ENCODE data around the gene BPIFB6. TPM values are rescaled to one million over a fixed set of nuclear protein-coding genes. Genes with fewer than 3 reads are reported as not detected.
A peak's percentile ranks its signal among the peaks of the same experiment; 100 is the strongest.

The BPIFB6 gene
- polyA plus RNA-seq, 3 donors, result not detected

DNA sequence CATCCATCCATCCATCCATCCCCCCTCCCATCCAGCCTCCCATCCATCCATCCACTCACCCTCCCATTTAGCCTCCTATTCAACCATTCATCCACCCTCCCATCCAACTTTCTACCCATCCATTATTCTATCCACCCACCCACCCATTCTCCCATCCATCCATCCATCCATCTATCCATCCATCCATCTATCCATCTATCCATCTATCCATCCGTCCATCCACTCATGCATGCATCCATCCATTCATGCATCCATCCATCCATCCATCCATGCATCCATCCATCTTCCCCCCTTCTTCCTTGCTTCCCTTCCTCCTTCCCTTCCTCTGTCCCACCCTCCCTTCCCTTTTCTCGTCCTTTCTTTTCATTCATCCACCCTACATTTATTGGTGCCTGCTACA lies 43.2 kb downstream of the BPIFB6 start:
- Mint-ChIP-seq H3K27ac (no peak overlapping the region), H3K4me3 (no peak overlapping the region), H3K9me3 (no peaks in the 10 kb centered on the region), H3K27me3 (ENCODE audit: low read depth in 3 of 3) (peaks cover 0 to 4% (median 1%) of the 10 kb centered on the region in 3 donors), H3K4me1 (no peaks in the 10 kb centered on the region), H3K36me3 (no peaks in the 10 kb centered on the region)
- H3K9ac ChIP-seq (ENCODE audit: insufficient read depth, low read length, poor library complexity, severe bottlenecking), result no peak overlapping the region
- H4K20me1 ChIP-seq (ENCODE audit: insufficient read depth, low read length), result no peaks in the 10 kb centered on the region
- WGBS (ENCODE audit: insufficient coverage), result 76% methylated on average over 1 of the region's 2 CpGs
- no peaks in the 10 kb centered on the region for H3K79me2 ChIP-seq (ENCODE audit: insufficient read depth, low read length)
- no peak for DNase-seq
- H3K27ac ChIP-seq (ENCODE audit: low read depth in 1 of 2, low read length in 2 of 2), result no peak overlapping the region
- H3K36me3 ChIP-seq (replicated peaks in 1 of 2; ENCODE audit: control insufficient read depth in 1 of 2, insufficient read depth in 2 of 2, low read length in 2 of 2), result no peaks in the 10 kb centered on the region
- intact Hi-C loops (cut with micrococcal nuclease), result no loop called here
- no peaks in the 10 kb centered on the region for H3K27me3 ChIP-seq (ENCODE audit: control insufficient read depth in 2 of 2, insufficient read depth in 2 of 2, low read length in 2 of 2)
- no peak overlapping the region for H3K4me3 ChIP-seq (replicated peaks in 1 of 3; ENCODE audit: low read depth in 2 of 3, low read length in 3 of 3)
- TF ChIP-seq, protein P1, sequence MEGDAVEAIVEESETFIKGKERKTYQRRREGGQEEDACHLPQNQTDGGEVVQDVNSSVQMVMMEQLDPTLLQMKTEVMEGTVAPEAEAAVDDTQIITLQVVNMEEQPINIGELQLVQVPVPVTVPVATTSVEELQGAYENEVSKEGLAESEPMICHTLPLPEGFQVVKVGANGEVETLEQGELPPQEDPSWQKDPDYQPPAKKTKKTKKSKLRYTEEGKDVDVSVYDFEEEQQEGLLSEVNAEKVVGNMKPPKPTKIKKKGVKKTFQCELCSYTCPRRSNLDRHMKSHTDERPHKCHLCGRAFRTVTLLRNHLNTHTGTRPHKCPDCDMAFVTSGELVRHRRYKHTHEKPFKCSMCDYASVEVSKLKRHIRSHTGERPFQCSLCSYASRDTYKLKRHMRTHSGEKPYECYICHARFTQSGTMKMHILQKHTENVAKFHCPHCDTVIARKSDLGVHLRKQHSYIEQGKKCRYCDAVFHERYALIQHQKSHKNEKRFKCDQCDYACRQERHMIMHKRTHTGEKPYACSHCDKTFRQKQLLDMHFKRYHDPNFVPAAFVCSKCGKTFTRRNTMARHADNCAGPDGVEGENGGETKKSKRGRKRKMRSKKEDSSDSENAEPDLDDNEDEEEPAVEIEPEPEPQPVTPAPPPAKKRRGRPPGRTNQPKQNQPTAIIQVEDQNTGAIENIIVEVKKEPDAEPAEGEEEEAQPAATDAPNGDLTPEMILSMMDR (IDR thresholded peaks at IDR 0.05), result no peak
- no peak overlapping the region for H3K4me2 ChIP-seq (replicated peaks; ENCODE audit: extremely low read depth, low read length, poor library complexity, severe bottlenecking)
- no peaks in the 10 kb centered on the region for H3K4me1 ChIP-seq (ENCODE audit: control insufficient read depth in 1 of 2, insufficient read depth in 2 of 2, low read length in 2 of 2)
- no peaks in the 10 kb centered on the region for H3K9me3 ChIP-seq (replicated peaks in 1 of 2; ENCODE audit: control insufficient read depth in 1 of 2, insufficient read depth in 1 of 2, low read length in 2 of 2)
- H2AFZ ChIP-seq (ENCODE audit: insufficient read depth, low read depth, low read length, poor library complexity, severe bottlenecking), result no peak overlapping the region

DNA sequence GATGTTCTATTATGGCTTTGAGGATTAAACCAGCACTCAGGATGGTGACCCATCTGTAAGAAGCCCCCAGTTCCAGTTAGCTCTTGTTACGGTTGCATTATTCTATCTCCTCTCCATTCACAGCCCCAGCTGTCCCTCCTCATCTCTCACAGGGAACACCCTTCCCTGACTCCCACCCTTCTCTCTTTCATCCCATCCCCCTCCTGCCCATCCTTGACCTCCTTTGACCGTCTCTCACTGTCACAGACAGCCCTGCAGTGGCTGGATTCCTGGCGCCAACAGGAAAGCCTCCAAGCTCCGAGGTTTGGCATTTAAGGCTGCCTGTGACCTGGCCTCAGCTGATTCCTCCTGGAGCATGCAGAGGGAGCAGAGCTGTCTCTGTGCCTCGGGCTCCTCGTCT lies 43.8 kb downstream of the BPIFB6 start:
- no peak overlapping the region for H3K9ac ChIP-seq (ENCODE audit: insufficient read depth, low read length, poor library complexity, severe bottlenecking)
- peaks cover 0 to 2% (median 1%) of the 10 kb centered on the region in 3 donors for H3K27me3 Mint-ChIP-seq (ENCODE audit: low read depth in 3 of 3)
- no peaks in the 10 kb centered on the region for H4K20me1 ChIP-seq (ENCODE audit: insufficient read depth, low read length)
- no peak overlapping the region for H2AFZ ChIP-seq (ENCODE audit: insufficient read depth, low read depth, low read length, poor library complexity, severe bottlenecking)
- no peaks in the 10 kb centered on the region for H3K27me3 ChIP-seq (ENCODE audit: control insufficient read depth in 2 of 2, insufficient read depth in 2 of 2, low read length in 2 of 2)
- intact Hi-C loops (cut with micrococcal nuclease), result no loop called here
- H3K4me3 ChIP-seq (replicated peaks in 1 of 3; ENCODE audit: low read depth in 2 of 3, low read length in 3 of 3), result no peak overlapping the region
- H3K27ac Mint-ChIP-seq, result peak overlapping the region in 1 of 7 donors; percentile 38
- no peak overlapping the region for H3K4me2 ChIP-seq (replicated peaks; ENCODE audit: extremely low read depth, low read length, poor library complexity, severe bottlenecking)
- H3K4me1 ChIP-seq (ENCODE audit: control insufficient read depth in 1 of 2, insufficient read depth in 2 of 2, low read length in 2 of 2), result no peaks in the 10 kb centered on the region
- no peaks in the 10 kb centered on the region for H3K36me3 ChIP-seq (replicated peaks in 1 of 2; ENCODE audit: control insufficient read depth in 1 of 2, insufficient read depth in 2 of 2, low read length in 2 of 2)
- no peaks in the 10 kb centered on the region for H3K9me3 ChIP-seq (replicated peaks in 1 of 2; ENCODE audit: control insufficient read depth in 1 of 2, insufficient read depth in 1 of 2, low read length in 2 of 2)
- no peaks in the 10 kb centered on the region for H3K4me1 Mint-ChIP-seq
- no peak overlapping the region for H3K27ac ChIP-seq (ENCODE audit: low read depth in 1 of 2, low read length in 2 of 2)
- no peak overlapping the region for H3K4me3 Mint-ChIP-seq
- no peaks in the 10 kb centered on the region for H3K79me2 ChIP-seq (ENCODE audit: insufficient read depth, low read length)
- H3K36me3 Mint-ChIP-seq, result no peaks in the 10 kb centered on the region
- WGBS (ENCODE audit: insufficient coverage), result 92% methylated on average over 6 of the region's 6 CpGs
- DNase-seq, result no peak
- no peaks in the 10 kb centered on the region for H3K9me3 Mint-ChIP-seq
- TF ChIP-seq, protein P1 (IDR thresholded peaks at IDR 0.05), result no peak

Data from CD14-positive monocyte (primary cell).